Islet of Langerhans (tissue), 1 donor: ENCODE measurements around the gene GPATCH2L.

Experiments used
- FAIRE-seq: peaks from one replicate; lab custom pipeline; 2011; peaks lifted over from hg19 to GRCh38; lab: Jason Lieb, UNC

The GPATCH2L gene

GRCh38 chr14:76257842-76258397 is 106.2 kb downstream of the GPATCH2L start:
- no peak for FAIRE-seq

GRCh38 chr14:76259029-76259735 is 107.5 kb downstream of the GPATCH2L start:
- FAIRE-seq = no peak

GRCh38 chr14:76260749-76261148 is 109.0 kb downstream of the GPATCH2L start:
- FAIRE-seq = no peak

DNA sequence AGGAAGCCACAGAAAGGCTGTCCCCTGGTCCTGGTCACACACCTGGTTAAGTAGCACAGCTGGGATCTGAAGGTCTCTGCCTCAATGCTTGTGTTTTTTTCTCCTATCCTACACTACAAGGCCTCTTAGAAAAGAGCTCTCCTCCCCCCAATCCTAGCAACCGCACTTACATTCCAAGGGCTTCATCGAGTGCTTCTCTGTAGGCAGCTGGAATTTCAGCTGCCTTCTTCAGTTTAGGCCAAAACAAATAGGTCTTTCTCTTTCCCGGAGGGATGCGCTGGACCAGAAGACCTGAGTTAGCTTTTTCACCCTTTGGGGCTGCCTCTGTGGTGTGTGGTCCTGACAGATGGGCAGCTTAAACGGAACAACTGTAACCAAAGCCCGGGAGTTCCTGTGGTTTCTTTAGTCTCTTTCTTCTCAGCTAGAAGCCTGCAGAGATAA is 109.7 kb downstream of the GPATCH2L start:
- FAIRE-seq = no peak

GRCh38 chr14:76262641-76263040 is 110.9 kb downstream of the GPATCH2L start:
- no peak for FAIRE-seq
